ENCODE data around the gene RAB34.

RAB34 gene

GRCh38 chr17:28675490-28675889, 42.2 kb downstream of the RAB34 start:
- DNase-seq = no peak

- DNase-seq = no peak
These were observed 47.8 kb downstream of the RAB34 start for GRCh38 chr17:28669918-28670317.

DNA sequence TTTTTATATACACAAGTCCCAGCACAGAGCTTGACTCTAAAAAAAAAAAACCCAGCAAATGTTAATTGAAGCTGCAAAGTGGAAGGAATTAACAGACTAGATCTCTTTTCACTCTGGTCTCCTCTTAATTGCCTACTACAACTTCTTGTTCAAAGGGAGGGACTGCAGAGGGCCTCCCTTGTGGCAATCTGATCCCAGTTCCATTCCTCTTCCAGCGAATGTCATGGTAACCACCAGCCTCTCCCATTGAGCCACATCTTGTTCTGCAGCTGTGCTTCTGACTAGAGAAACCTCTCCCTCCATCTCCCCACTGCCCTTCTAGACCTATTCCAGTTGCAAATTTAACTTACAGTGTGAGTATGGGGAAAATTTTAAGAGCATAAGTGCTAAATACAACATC, 49.8 kb downstream of the RAB34 start:
- no peak for DNase-seq

DNA sequence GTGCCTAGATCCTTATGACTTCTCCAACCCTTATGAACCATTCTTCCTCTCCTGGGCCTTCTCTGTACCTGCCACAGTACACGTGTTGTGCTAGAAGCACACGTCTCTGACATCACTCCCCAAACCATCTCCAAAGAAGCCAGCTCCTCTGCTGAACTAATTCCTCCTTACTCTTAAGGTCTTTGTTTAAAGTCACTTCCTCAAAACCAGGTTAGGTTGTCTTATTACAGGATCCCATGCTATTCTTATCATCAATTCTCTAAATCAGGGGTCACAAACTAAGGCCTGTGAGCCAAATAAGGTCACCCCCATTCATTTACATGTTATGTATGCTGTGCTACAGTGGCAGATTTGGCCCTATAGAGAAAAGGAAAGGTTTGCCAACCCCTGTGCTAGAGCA, 51.7 kb downstream of the RAB34 start:
- no peak for DNase-seq

Measured in T-helper 2 cell (primary cell).